ENCODE measurements around the gene CHRNA5. TPM values are rescaled to one million over a fixed set of nuclear protein-coding genes. Genes with fewer than 3 reads are reported as not detected.
A peak's percentile ranks its signal among the peaks of the same experiment; 100 is the strongest.

CHRNA5 gene
- total and polyA plus RNA-seq, 9 of the 15 experiments (the other 6 are each of a cell fraction or from before 2014, with no cell fraction given): 2.8 to 16.1 (median 11.4) TPM

DNA sequence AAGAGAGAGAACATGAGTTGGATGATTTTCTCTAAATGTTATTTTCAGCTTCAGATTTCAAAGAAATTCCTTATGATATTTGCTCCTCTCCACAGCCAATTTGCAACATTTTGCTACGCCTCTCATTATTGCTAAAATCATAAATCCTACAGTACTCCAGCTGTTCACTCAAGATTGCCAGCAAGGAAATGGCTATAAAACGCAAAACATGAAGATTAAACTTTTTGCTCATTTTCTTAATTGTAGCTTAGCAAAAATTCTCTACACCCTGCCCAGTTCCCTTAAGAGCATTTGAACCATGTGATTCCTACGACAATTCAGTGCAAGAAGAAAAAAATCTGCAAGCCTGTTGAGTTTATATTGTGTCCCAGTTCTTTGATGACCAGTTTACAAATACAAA is 48.7 kb downstream of the CHRNA5 start (continued):
- TF ChIP-seq ILK (tag; IDR thresholded peaks at IDR 0.05; ENCODE audit: borderline replicate concordance, low read depth) (no peak), TFAM (CRISPR knock-in tag; conservative IDR thresholded peaks at IDR 0.05) (no peak), NCOA1 (IDR thresholded peaks at IDR 0.05; ENCODE audit: low read depth) (no peak)

DNA sequence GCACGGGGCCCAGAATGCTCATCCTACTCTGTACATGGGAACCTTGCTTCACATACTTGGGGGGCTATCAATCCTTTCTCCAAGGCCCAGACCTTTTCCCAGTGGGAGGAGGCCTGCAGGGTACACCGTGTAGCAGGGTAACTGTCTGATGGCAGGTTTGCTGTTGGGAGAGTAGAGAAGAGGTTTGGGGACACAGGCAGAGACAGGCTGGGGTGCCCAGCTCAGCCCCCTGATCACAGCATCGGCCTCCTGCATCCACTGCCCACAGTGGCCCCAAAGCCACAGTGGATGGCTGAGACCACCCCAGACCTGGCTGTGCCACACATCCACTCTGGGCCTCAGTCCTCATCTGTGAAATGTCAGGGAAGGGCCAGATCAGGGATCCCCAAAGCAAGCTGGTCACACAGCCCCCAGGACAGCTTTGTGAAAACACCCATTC is 49.9 kb downstream of the CHRNA5 start:
- in situ Hi-C loops (cut with MboI) (loop anchor here (5.0 kb wide), 1 partner anchor 92 kb away; no protein-coding TSS in a partner anchor), intact Hi-C loops (cut with micrococcal nuclease) (loop anchor here (5.0 kb wide), 1 partner anchor 308 kb away; no protein-coding TSS in a partner anchor)
- Histone ChIP-seq H3K9me3 (replicated peaks; ENCODE audit: control insufficient read depth, insufficient read depth, low read depth, low read length) (no peaks in the 10 kb centered on the region), H3K36me3 (ENCODE audit: control insufficient read depth, insufficient read depth, low read length) (no peaks in the 10 kb centered on the region), H3K4me1 (replicated peaks in 1 of 2; ENCODE audit: control insufficient read depth in 2 of 2, insufficient read depth in 2 of 2, low read length in 2 of 2) (peaks cover 0 to 5% of the 10 kb centered on the region in 2 experiments; a peak in 1 of 5 replicates), H4K20me1 (replicated peaks; ENCODE audit: control insufficient read depth, insufficient read depth, low read length) (no peaks in the 10 kb centered on the region; the same call in 1 of the 2 replicates), H3K27me3 (ENCODE audit: control insufficient read depth in 2 of 2, insufficient read depth in 2 of 2, low read length in 2 of 2) (peaks cover 12 to 15% of the 10 kb centered on the region in 2 experiments; a peak in 4 of 5 replicates), H3K4me2 (ENCODE audit: insufficient read depth, low read length) (no peak overlapping the region), H3K9ac (ENCODE audit: insufficient read depth in 1 of 2, low read depth in 2 of 2, low read length in 2 of 2) (peak overlapping the region in 1 of 2 experiments; percentile 10; a peak in 1 of 4 replicates), H3K79me2 (ENCODE audit: control insufficient read depth, insufficient read depth, low read length) (no peaks in the 10 kb centered on the region), H3K9me1 (ENCODE audit: control insufficient read depth, insufficient read depth, low read length) (no peaks in the 10 kb centered on the region), H3K27ac (ENCODE audit: extremely low read depth, low read depth, low read length) (no peak overlapping the region), H3K4me3 (no peak overlapping the region), H2AFZ (ENCODE audit: low read depth, low read length) (no peak overlapping the region)
- 7% methylated on average over 3 of the region's 3 CpGs for WGBS (ENCODE audit: insufficient coverage, low coverage, missing lambda C conversion rate)
- TF ChIP-seq POU5F1 (IDR thresholded peaks at IDR 0.05; ENCODE audit: borderline replicate concordance, low read depth, low read length, partially characterized antibody): no peak
- no peak for TF ChIP-seq OTX1 (CRISPR knock-in tag; IDR thresholded peaks at IDR 0.05)
- no peak for TF ChIP-seq ZNF584 (CRISPR knock-in tag; IDR thresholded peaks at IDR 0.05; ENCODE audit: low read depth)
- no peak for TF ChIP-seq YBX1 (IDR thresholded peaks at IDR 0.05)
- FAIRE-seq: no peak
- no peak for DNase-seq (ENCODE audit: extremely low read depth in 1 of 4, low spot score in 3 of 4)
- ATAC-seq: no peak
- CTCF ChIA-PET (ENCODE audit: low intra/inter-chr PET ratio): no interaction called here
- no TSS peak for BruUV-seq (replicated peaks)
- POLR2A ChIA-PET: interaction anchor here (1.2 kb wide), 1 partner anchor 11 kb away, joined by 3 read pairs; no protein-coding TSS in a partner anchor

Measured in K562 (cell line).